Inferior parietal cortex (tissue), 1 donor: ENCODE results near the gene OR2AJ1.

ENCODE experiments used
- DNase-seq: peaks from one replicate; pipeline ENCODE4 v3.0.0-alpha.2; 2016; ENCODE audit errors: extremely low spot score

The OR2AJ1 gene

DNA sequence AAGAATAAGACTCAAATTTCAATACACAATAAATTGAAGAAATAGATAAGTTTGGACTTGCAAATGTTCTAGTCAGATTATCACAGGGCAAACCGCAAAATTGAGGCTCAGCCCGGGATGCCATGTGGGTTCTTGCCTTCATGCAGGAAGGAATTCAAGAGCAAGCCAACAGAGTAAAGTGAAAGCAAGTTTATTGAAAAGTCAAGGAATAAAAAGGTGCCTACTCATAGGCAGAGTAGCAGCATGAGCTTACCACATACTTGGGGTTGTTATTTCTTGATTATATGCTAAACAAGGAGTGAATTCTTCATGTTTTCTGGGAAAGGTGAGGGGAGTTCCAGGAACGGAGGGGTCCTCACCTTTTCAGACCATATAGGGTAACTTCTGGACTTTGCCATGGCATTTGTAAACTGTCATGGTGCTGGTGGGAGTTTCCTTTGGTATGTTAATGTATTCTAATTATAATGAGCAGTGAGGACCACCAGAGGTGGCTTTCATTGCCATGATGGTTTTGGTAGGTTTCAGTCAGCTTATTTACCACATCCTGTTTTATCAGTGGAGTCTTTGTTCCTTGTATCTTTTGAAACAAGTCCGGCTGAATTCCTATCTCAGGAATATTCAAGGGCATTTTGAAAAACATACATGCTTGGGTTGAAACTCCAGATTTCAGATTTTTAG is 38.4 kb downstream of the OR2AJ1 start:
- no peak for DNase-seq

DNA sequence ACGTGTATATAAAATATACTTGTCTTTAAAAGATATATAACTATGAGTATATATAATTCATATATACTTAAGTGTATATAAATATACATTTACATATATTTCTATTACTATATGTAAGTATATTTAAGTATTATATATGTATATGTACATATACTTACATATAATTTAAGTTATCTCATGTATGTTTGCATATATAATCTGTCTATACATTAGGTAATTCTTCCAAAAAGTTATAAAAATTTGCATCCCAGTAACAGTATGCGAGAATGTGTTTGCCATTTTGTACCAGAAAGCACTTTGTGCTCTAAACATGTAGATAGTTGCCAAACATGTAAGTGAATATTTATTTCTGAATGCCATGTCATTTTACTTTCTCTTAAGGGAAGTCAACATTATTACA is 40.2 kb downstream of the OR2AJ1 start, which contains the start of gene OR2AK2:
Gene OR2AK2 (plus strand): TSS at position 301 of the 400 bp plus-strand sequence. CDS start 144 bp downstream, outside the sequence.
- no peak for DNase-seq

DNA sequence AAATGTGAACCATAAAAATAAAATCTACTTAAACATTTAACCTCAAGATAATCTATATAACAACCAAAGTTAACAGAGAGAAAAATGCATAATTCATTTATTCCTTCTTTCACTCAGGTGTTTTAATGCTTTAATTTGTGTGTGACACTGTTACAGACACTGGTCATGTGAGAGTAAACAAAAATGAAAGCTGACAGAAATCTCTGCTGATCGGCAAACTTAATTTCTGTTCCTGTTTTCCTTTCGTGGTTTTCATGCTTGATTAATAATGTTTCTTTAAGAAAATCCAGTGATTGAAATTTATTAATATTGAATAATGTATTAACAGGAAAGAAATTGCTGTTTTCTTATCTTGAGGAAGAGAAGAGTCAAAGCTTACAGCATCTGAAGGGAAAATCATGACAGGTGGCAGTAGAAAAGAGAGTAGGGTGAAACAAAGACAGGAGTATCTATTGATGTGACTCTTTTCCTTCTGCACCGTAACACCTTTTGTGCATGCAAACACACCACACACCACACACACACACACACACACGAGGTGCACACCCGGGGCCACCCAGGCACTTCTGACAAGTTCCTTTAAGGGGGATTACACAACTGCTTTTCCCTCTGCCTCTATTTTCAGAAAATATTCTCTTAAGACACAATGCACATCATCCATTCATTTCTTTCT is 42.0 kb downstream of the OR2AJ1 start:
- DNase-seq = no peak
